Dendritic cell treated with granulocyte-macrophage colony-stimulating factor and Interleukin-4, amounts not matched to agents 40 ng/mL and 50 ng/mL, for 4 days (primary cell): ENCODE results near the gene NOL6.

Source experiments
- H3K27ac Mint-ChIP-seq: one replicate; pipeline ENCODE4 v1.8.0; 2022; ENCODE audit warnings: mild to moderate bottlenecking, mixed read lengths
- H3K27me3 Mint-ChIP-seq: one replicate; pipeline ENCODE4 v1.8.0; 2022; ENCODE audit warnings: mild to moderate bottlenecking, mixed read lengths
- H3K36me3 Mint-ChIP-seq: one replicate; pipeline ENCODE4 v1.8.0; 2022; ENCODE audit warnings: low read depth, mixed read lengths
- H3K4me1 Mint-ChIP-seq: one replicate; pipeline ENCODE4 v1.8.0; 2022; ENCODE audit warnings: low read depth, mixed read lengths
- H3K4me3 Mint-ChIP-seq: one replicate; pipeline ENCODE4 v1.8.0; 2022; ENCODE audit warnings: mild to moderate bottlenecking, moderate library complexity, mixed read lengths
- H3K9me3 Mint-ChIP-seq: one replicate; pipeline ENCODE4 v1.8.0; 2022; ENCODE audit warnings: mixed read lengths
- intact Hi-C: fragments of 100-400 bp; cut with micrococcal nuclease; formaldehyde crosslinking; loops from one replicate; pipeline ENCODE4 v1.15.0; 2022

NOL6 gene

DNA sequence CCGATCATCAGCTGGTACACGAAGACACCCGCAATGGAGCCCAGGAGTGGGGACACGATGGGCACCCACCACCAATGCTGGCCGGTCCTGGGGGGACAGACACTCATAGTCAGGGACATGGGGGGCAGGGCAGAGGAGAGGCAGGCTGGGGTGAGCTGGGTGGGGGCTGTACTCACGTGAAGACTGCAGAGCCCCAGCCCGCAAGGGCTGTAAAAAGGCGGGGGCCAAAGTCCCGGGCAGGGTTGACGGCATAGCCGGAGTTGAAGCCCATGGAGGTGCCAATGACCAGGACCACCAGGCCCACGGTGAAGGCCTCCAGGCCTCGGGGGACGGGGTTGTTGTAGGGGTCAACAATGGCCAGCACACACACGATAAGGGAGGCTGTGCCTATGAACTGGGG lies 31.6 kb downstream of the NOL6 start:
- Mint-ChIP-seq H3K9me3 (no peaks in the 10 kb centered on the region), H3K27me3 (peaks cover 6% of the 10 kb centered on the region), H3K36me3 (peaks cover 79% of the 10 kb centered on the region), H3K4me3 (no peak overlapping the region), H3K4me1 (peaks cover 93% of the 10 kb centered on the region), H3K27ac (peak overlapping the region; percentile 46)
- intact Hi-C loops: no loop called here

- Mint-ChIP-seq H3K4me3 (no peak overlapping the region), H3K9me3 (no peaks in the 10 kb centered on the region), H3K27ac (peak overlapping the region; percentile 94), H3K27me3 (peaks cover 6% of the 10 kb centered on the region), H3K36me3 (peaks cover 64% of the 10 kb centered on the region), H3K4me1 (peaks cover 93% of the 10 kb centered on the region)
- intact Hi-C loops: no loop called here
Measured at GRCh38 chr9:33440609-33441008, 33.1 kb downstream of the NOL6 start.

GRCh38 chr9:33440204-33440603 lies 33.5 kb downstream of the NOL6 start:
- Mint-ChIP-seq H3K27me3 (peaks cover 6% of the 10 kb centered on the region), H3K9me3 (no peaks in the 10 kb centered on the region), H3K27ac (peak overlapping the region; percentile 94), H3K36me3 (peaks cover 60% of the 10 kb centered on the region), H3K4me3 (peak overlapping the region; percentile 45), H3K4me1 (peaks cover 93% of the 10 kb centered on the region)
- intact Hi-C loops: no loop called here

- Mint-ChIP-seq H3K4me1 (peaks cover 93% of the 10 kb centered on the region), H3K27me3 (peaks cover 6% of the 10 kb centered on the region), H3K27ac (peak overlapping the region; percentile 94), H3K36me3 (peaks cover 55% of the 10 kb centered on the region), H3K9me3 (no peaks in the 10 kb centered on the region), H3K4me3 (peak overlapping the region; percentile 45)
- intact Hi-C loops: no loop called here
Measured at GRCh38 chr9:33439731-33440130, 34.0 kb downstream of the NOL6 start.

DNA sequence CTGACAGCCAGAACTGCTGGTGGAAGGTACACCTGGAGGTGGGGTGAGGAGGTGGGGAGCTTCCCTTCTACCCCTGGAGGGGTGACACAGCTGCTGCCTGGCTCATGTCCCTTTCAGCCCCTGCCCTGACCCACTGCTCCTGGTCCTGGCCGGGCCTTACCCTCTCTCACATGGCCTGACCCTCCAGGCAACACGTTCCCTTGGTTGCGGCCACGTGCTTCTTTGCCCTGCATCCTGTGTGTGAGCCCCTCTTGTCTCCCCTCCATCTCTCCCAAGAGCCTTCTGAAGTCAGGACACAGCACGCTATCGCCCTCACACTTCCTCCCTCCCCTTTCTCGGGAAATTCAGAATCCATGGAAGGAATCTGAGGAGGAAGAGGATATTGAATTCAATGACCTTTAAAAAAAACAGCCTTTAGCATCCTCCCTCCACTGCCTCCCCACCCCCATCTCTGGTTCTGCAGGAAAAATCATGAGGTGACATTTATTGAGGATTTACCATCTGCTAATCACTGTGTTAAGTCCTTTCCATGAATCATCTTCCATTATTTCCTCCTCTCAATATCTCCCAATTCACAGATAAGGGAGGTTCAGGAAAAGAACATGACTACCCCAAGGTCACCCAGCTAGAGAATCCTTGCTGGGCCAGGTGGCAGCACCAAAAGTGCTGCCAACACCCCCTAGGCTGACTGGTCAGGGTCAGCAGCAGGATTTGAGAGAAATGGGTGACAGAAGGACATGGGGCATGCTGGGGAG lies 34.6 kb downstream of the NOL6 start:
- Mint-ChIP-seq H3K4me1 (peaks cover 93% of the 10 kb centered on the region), H3K4me3 (peak overlapping the region; percentile 32), H3K36me3 (peaks cover 49% of the 10 kb centered on the region), H3K9me3 (no peaks in the 10 kb centered on the region), H3K27me3 (peaks cover 6% of the 10 kb centered on the region), H3K27ac (peak overlapping the region; percentile 94)
- intact Hi-C loops: no loop called here

DNA sequence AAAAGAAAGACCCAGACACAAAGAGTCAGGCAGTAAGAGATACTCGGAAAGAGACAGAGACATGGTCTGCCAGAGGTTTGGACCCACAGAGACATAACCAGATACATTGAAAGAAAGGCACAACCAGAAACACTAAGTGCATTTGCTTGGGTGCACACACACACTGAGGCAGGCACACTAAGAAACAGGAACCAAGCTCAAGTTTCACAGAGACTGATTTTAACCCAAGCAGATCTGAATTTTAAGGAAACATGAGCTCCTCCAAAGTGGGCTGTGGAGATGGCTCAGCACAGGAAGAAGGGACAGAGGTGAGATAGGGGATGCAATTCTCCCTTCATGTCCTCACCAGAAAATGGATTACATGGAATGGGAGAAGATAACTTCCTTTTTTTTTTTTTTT lies 35.8 kb downstream of the NOL6 start:
- peak overlapping the region; percentile 94 for H3K27ac Mint-ChIP-seq
- peaks cover 90% of the 10 kb centered on the region for H3K4me1 Mint-ChIP-seq

GRCh38 chr9:33437205-33437604 lies 36.5 kb downstream of the NOL6 start:
- H3K9me3 Mint-ChIP-seq: no peaks in the 10 kb centered on the region
- intact Hi-C loops: no loop called here
- H3K27me3 Mint-ChIP-seq: peaks cover 6% of the 10 kb centered on the region
- peak overlapping the region; percentile 94 for H3K27ac Mint-ChIP-seq
- peak overlapping the region; percentile 78 for H3K4me3 Mint-ChIP-seq
- peaks cover 84% of the 10 kb centered on the region for H3K4me1 Mint-ChIP-seq
- peaks cover 31% of the 10 kb centered on the region for H3K36me3 Mint-ChIP-seq

More for the DNA sequence above, 35.8 kb downstream of the NOL6 start:
- no peaks in the 10 kb centered on the region for H3K9me3 Mint-ChIP-seq
- peaks cover 6% of the 10 kb centered on the region for H3K27me3 Mint-ChIP-seq
- H3K4me3 Mint-ChIP-seq: no peak overlapping the region
- H3K36me3 Mint-ChIP-seq: peaks cover 38% of the 10 kb centered on the region
- intact Hi-C loops: no loop called here

- intact Hi-C loops: no loop called here
- Mint-ChIP-seq H3K27me3 (peaks cover 6% of the 10 kb centered on the region), H3K4me1 (peaks cover 79% of the 10 kb centered on the region), H3K36me3 (peaks cover 26% of the 10 kb centered on the region), H3K9me3 (no peaks in the 10 kb centered on the region), H3K4me3 (peak overlapping the region; percentile 78), H3K27ac (peak overlapping the region; percentile 94)
Measured at GRCh38 chr9:33436445-33436844, 37.3 kb downstream of the NOL6 start.

DNA sequence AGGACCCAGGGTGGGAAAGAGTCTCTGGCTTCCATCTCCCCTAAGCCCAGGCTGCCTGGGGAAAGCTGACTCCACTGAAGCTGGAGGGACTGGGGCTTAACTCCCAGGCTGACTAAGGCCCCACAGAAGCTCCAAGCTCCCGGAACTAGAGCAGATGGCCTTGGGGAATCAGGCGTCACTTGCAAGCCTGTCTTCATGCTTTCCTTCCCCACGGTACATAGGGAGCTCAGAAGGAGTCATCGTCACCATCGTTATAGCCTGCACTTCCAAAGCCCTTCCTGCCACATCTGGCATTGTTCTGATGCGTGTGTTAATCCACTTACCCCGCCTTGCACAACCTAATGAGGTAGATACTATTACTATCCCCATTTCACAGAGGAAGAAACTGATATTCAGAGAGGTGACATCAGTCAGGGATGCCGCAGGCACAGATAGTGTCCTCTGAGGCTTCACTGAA lies 37.9 kb downstream of the NOL6 start:
- no peaks in the 10 kb centered on the region for H3K9me3 Mint-ChIP-seq
- peaks cover 22% of the 10 kb centered on the region for H3K36me3 Mint-ChIP-seq
- peaks cover 79% of the 10 kb centered on the region for H3K4me1 Mint-ChIP-seq
- H3K4me3 Mint-ChIP-seq: peak overlapping the region; percentile 78
- peaks cover 6% of the 10 kb centered on the region for H3K27me3 Mint-ChIP-seq
- intact Hi-C loops: no loop called here
- peak overlapping the region; percentile 94 for H3K27ac Mint-ChIP-seq

DNA sequence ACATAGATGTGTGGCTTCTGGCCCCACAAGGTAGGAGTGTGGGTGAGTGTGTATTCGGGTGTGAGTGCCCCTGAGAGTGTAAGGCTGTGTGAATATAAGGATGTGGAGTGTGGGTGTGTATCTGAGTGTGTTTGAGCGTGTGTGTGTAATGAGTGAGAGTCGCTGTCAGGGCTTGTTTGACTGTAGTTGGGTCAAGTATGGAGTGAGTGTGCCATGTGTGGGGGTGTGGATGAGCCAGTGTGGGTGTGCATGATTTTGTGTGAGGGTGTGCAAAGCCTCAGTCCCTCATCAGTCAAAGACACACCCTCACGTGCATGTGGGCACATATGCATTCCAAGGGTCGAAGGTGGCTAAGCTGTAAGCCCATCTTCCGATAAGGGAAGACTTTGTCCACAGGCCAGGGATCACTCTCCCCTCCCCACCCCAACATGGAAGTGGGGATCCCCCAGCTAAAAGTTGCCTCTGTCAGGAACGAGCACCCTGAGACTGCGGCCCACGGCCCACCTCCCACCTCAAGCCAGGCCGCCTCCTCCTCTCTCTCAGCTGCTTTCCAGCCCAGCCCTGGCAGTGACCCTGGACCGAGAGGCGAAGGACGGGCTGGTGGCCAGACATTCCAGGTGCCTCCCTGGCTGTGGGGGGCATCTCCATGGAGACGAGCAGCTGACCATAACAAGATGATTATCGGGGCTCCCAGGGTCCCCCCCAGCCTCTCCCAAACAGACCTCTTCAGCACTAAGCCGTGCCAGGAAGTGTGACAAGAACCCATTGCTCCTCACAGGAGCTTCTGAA lies 39.2 kb downstream of the NOL6 start:
- H3K27ac Mint-ChIP-seq: peak overlapping the region; percentile 94
- no peaks in the 10 kb centered on the region for H3K9me3 Mint-ChIP-seq
- peaks cover 18% of the 10 kb centered on the region for H3K36me3 Mint-ChIP-seq
- H3K27me3 Mint-ChIP-seq: no peaks in the 10 kb centered on the region
- intact Hi-C loops: no loop called here
- peaks cover 77% of the 10 kb centered on the region for H3K4me1 Mint-ChIP-seq
- peak overlapping the region; percentile 33 for H3K4me3 Mint-ChIP-seq

- no peak overlapping the region for H3K4me3 Mint-ChIP-seq
- H3K27me3 Mint-ChIP-seq: no peaks in the 10 kb centered on the region
- intact Hi-C loops: no loop called here
- H3K9me3 Mint-ChIP-seq: no peaks in the 10 kb centered on the region
- H3K36me3 Mint-ChIP-seq: peaks cover 14% of the 10 kb centered on the region
- H3K4me1 Mint-ChIP-seq: peaks cover 71% of the 10 kb centered on the region
- H3K27ac Mint-ChIP-seq: peak overlapping the region; percentile 94
Measured at GRCh38 chr9:33433871-33434270, 39.9 kb downstream of the NOL6 start.

DNA sequence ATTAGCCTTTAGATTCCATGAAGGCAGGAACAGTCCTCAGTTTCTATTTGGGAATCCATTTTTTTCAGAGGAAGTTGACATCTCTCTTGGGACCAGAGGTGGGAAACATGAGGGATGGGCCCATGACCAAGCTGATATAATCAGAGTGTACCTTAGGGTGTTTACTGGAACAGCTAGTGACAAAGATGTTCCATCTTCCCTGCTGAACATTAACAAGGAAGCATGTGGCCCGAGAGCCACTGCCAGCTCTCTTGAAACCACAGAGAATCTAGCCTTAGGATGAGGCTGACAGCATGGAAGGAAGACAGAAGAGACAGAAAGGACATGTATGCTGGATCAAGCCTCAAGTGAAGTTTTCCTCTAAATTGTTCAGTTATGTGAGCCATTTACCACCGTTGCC lies 42.3 kb downstream of the NOL6 start:
- Mint-ChIP-seq H3K27me3 (no peaks in the 10 kb centered on the region), H3K27ac (no peak overlapping the region), H3K36me3 (peaks cover 14% of the 10 kb centered on the region), H3K4me3 (no peak overlapping the region), H3K9me3 (no peaks in the 10 kb centered on the region), H3K4me1 (peaks cover 51% of the 10 kb centered on the region)
- intact Hi-C loops: no loop called here

DNA sequence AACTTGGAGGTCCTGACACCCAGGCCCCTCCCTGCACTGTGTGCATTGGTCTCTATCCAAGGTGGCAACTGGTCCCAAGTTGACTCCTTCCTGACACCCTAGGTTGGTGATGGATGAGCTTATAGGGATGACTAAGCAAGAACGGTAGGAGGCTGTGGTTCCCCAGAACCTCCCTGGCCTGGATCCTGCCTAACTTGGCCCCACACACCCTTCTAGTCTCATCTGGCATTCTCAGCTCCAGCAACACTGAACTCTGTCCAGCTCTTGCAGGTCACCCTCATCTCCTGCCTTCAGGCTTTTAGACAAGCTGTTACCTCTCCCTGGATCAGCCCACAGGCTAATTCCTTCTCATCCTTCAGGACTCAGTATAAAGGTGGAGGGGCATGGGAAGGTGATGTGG lies 42.8 kb downstream of the NOL6 start:
- no peaks in the 10 kb centered on the region for H3K9me3 Mint-ChIP-seq
- peaks cover 14% of the 10 kb centered on the region for H3K36me3 Mint-ChIP-seq
- peaks cover 46% of the 10 kb centered on the region for H3K4me1 Mint-ChIP-seq
- intact Hi-C loops: no loop called here
- no peaks in the 10 kb centered on the region for H3K27me3 Mint-ChIP-seq
- H3K4me3 Mint-ChIP-seq: no peak overlapping the region
- no peak overlapping the region for H3K27ac Mint-ChIP-seq

GRCh38 chr9:33429256-33429985 lies 44.3 kb downstream of the NOL6 start:
- H3K36me3 Mint-ChIP-seq: peaks cover 14% of the 10 kb centered on the region
- intact Hi-C loops: no loop called here
- no peak overlapping the region for H3K27ac Mint-ChIP-seq
- no peak overlapping the region for H3K4me3 Mint-ChIP-seq
- no peaks in the 10 kb centered on the region for H3K27me3 Mint-ChIP-seq
- no peaks in the 10 kb centered on the region for H3K9me3 Mint-ChIP-seq
- H3K4me1 Mint-ChIP-seq: peaks cover 31% of the 10 kb centered on the region
